ENCODE data around the gene AHI1.
"Not testable (repeated sequence)": the region's sequence is repeated elsewhere in the genome, so short reads cannot be mapped to it uniquely, and the experiment has no call there.

Gene AHI1

DNA sequence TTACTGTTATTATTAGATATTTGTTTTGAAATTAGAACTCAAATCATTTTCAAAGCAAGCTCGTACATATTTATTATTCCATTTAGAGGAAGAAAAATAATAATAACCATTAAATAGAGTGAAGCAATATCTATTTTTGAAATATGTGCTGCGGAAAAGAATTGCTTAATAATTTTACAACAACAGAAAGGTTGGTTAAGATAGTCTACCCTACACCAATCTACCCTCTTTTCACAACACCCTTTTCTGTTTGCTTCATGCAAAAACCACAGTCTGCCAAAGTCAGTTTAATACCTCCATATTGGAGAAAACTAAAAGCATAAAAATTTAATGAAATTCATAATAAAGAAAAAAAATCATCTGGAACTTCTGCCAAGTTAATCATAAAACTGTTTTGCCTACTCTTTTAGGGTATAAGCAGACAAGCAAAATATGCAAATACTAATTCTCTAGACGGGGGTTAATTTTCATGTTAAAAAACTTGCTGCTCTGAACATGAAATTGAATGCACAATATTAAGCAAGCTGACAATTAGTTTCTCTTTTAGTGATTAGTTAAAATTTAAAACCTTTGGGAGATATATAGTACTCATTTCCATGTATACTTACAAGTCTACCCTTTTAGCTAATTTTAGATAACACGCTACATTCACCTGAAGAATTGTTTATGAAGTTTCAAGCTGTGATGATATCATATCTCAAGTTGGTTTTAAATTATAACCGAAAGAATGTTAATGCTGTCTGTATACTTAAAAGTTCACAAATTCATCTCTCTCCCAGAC lies 100.2 kb downstream of the AHI1 start:
- no peak overlapping the region for H3K4me3 ChIP-seq (ENCODE audit: low read depth, low read length)

- no peak overlapping the region for H3K4me3 ChIP-seq (ENCODE audit: low read depth, low read length)
Observed at GRCh38 chr6:135395136-135395535, 102.4 kb downstream of the AHI1 start.

GRCh38 chr6:135393289-135393688 lies 104.3 kb downstream of the AHI1 start:
- H3K4me3 ChIP-seq (ENCODE audit: low read depth, low read length): no peak overlapping the region

- H3K4me3 ChIP-seq (ENCODE audit: low read depth, low read length): no peak overlapping the region
Observed at GRCh38 chr6:135390458-135390857, 107.1 kb downstream of the AHI1 start.

DNA sequence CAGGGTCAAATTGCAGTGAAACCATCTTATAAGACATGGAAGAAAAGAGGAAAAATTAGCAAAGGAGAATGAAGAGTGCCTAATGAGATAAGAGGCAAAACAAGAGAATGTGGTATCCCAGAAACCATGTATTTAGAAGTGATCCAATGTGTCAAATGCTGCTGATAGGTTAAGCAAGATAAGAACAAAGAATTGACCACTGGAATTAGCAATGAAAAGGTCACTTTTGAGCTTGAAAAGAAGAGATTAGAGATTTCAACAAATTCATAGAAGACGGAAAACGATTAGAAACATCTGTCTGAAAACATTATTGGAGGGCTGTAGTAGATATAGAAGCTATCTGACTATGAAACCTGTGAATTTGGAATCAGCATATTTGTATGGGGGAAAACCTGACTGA lies 112.2 kb downstream of the AHI1 start:
- no peak overlapping the region for H3K4me3 ChIP-seq (ENCODE audit: low read depth, low read length)

DNA sequence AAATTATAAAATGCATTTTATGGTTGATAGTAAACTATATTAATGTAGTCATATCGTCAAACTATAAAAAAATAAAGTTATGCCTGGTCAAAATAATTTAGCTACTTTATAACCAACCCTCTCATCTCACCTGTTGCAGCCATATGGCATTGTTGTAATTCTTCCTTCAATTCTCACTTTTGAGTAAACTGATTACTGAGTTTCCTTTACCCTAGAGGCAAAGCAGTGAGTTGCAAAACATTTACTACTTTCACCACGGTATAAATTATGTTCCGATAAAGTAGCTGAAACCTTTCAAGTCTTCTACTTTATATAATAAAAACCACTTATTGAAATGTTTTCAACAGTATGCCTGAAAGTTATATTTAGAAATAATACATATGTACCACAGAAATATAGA lies 113.8 kb downstream of the AHI1 start:
- H3K4me3 ChIP-seq (ENCODE audit: low read depth, low read length): no peak overlapping the region

DNA sequence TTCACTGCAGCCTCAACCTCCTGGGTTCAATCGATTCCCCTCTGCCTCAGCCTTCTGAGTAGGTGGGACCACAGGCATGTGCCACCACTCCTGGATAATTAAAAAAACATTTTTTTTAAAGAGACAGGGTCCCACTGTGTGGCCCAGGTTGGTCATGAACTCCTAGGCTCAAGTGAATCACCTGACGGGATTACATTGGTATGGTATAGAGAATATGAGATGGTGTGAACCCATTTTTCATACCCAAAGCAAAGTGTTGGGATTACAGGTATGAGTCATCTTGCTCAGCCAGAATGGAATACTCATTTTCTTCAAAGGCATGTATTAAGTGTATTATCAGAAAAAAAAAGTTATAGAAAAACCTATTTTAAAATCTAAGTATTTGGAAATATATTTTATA lies 114.2 kb downstream of the AHI1 start:
- no peak overlapping the region for H3K4me3 ChIP-seq (ENCODE audit: low read depth, low read length)

DNA sequence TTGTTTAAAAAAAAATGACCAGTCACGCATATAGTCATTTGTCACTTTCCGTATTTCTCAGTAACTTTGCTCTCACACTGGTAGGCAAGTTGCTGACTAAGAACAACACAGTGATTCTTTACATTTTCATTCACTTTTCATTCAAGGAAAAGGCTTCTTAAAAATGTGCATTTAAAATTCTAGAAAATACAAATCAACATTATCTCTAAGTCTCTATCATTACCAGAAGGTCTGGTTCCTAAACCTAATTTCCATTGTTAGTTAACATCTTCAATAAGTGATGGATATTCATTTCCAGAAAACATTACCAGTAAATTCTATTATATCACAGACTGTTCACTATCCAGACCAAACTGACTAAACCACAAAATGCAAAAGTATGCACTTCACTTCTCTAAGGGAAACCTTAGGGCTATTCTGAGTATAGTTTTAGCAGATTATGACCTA lies 115.3 kb downstream of the AHI1 start:
- no peak overlapping the region for H3K4me3 ChIP-seq (ENCODE audit: low read depth, low read length)

GRCh38 chr6:135380793-135381192 lies 116.7 kb downstream of the AHI1 start:
- no peak overlapping the region for H3K4me3 ChIP-seq (ENCODE audit: low read depth, low read length)

- no peak overlapping the region for H3K4me3 ChIP-seq (ENCODE audit: low read depth, low read length)
Observed at GRCh38 chr6:135379647-135380046, 117.9 kb downstream of the AHI1 start.

- H3K4me3 ChIP-seq (ENCODE audit: low read depth, low read length): no peak overlapping the region
Observed at GRCh38 chr6:135372758-135373157, 124.8 kb downstream of the AHI1 start.

DNA sequence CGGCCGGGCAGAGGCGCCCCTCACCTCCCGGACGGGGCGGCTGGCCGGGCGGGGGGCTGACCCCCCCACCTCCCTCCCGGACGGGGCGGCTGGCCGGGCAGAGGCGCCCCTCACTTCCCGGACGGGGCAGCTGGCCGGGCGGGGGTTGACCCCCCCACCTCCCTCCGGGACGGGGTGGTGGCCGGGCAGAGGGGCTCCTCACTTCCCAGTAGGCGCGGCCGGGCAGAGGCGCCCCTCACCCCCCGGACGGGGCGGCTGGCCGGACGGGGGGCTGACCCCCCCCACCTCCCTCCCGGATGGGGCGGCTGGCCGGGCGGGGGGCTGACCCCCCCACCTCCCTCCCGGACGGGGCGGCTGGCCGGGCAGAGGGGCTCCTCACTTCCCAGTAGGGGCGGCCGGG lies 133.9 kb downstream of the AHI1 start:
- H3K4me3 ChIP-seq (ENCODE audit: low read depth, low read length): not testable (repeated sequence)

GRCh38 chr6:135362124-135362523 lies 135.4 kb downstream of the AHI1 start:
- no peak overlapping the region for H3K4me3 ChIP-seq (ENCODE audit: low read depth, low read length)

DNA sequence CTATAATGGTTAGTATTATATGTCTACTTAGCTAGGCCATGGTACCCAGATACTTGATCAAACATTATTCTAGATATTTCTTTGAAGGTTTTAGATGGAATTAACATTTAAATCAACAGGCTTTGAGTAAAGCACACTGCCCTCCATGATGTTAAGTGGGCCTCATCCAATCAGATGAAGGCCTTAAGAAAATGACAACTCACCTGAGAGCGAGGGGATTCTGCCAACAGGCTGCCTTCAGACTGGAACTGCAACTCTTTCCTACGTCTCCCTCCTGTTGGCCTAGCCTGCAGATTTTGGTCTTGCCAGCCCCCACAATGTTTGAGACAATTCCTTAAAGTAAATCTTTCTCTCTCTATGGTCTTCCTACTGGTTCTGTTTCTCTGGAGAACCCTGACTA lies 137.3 kb downstream of the AHI1 start:
- no peak overlapping the region for H3K4me3 ChIP-seq (ENCODE audit: low read depth, low read length)

GRCh38 chr6:135358985-135359384 lies 138.6 kb downstream of the AHI1 start:
- H3K4me3 ChIP-seq (ENCODE audit: low read depth, low read length): no peak overlapping the region

DNA sequence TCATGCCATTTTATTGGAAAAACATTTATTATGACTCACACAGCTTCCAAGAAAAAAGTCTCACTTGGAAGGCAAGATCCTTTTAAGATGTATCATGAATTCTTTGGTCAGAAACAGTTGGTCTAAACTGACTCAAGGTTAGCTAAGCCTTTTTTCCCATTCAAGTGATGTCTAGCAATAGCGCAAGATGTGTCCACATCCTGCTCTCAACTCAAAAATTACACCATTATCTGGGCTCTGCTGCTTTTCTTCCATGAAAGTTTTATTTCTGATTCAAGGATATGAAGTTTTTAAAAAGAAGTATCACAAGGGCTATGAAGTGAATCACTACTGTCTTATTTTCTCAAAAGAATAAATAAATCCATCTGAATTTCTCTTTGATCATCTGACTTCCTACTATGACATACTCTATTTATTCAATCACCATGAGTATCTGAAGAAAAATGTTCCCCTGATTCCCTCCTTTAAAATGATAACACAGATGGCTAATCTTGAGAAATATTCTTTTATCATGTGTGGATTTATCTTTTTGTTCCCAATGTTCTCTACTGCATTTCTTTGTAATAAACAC lies 139.2 kb downstream of the AHI1 start:
- no peak overlapping the region for H3K4me3 ChIP-seq (ENCODE audit: low read depth, low read length)

DNA sequence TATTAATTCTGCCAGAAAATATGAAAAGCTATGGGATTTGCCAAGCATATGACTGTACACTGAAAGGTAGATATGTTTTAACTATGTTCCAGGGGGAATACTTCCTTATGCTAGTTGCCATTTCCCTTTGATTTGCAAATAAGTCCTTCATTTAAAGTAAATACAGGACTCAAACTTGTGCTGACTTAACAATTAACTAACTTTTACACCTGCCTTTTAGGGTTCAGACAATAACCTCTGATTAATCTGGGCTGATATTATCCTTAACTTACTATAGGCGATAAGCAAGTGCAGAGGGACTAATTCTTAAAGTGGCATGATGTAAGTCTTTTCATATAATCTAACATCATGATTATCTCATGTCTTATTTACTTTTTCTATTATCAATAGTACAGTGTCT lies 143.1 kb downstream of the AHI1 start:
- H3K4me3 ChIP-seq (ENCODE audit: low read depth, low read length): no peak overlapping the region

GRCh38 chr6:135353113-135353512 lies 144.4 kb downstream of the AHI1 start:
- H3K4me3 ChIP-seq (ENCODE audit: low read depth, low read length): no peak overlapping the region

DNA sequence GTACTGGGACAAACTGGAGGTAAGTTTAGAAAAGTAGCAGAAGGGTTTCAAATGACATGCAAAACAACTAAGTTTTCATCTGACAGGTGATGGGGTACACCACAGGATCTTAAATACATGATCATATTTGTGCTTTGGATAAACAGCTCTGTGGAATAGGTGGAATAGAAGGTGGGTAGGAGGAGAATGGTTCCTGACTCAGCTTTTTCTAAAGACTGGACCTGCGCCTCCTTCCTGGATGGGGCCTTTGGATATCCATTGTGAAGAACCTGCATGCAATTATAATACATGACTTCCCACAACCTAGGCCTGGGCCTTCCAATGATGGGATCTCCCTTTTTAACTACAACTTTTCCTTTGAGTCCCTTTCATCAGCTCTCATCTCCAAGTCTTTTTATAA lies 145.9 kb downstream of the AHI1 start:
- no peak overlapping the region for H3K4me3 ChIP-seq (ENCODE audit: low read depth, low read length)

DNA sequence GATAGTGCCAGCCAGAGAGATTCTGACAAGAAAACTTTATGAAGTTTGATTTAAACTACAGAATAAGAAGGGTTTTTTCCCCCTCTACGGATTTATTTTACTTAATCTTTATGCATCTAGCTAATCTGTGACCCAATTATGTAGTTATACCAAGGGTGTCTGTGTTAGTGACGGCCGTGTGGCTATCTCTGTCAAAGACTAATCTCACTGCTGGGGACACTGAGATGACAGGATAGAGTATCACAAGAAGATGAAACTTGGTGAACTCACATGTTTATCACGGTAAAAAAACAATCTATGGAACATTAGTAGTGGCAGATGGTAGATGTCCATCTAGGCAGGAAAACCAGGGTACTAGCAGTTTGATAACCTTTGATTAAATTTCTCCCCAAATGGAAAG lies 149.7 kb downstream of the AHI1 start:
- no peak overlapping the region for H3K4me3 ChIP-seq (ENCODE audit: low read depth, low read length)

- no peak overlapping the region for H3K4me3 ChIP-seq (ENCODE audit: low read depth, low read length)
Observed at GRCh38 chr6:135346747-135347146, 150.8 kb downstream of the AHI1 start.

- H3K4me3 ChIP-seq (ENCODE audit: low read depth, low read length): no peak overlapping the region
Observed at GRCh38 chr6:135344526-135344925, 153.0 kb downstream of the AHI1 start.

DNA sequence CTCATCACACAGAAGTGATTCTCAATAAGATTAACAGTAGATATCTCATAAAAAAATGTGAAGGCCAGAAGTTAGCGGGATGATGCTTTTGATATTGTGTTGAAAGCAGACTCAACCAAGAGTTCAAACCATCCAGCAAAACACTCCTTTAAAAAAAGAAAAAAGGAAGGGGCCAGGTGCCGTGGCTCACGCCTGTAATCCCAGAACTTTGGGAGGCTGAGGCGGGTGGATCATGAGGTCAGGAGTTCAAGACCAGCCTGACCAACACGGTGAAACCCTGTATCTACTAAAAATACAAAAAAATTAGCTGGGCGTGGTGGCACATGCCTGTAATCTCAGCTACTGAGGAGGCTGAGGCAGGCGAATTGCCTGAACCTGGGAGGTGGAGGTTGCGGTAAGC lies 157.6 kb downstream of the AHI1 start:
- H3K4me3 ChIP-seq (ENCODE audit: low read depth, low read length): not testable (repeated sequence)

Measured in iPS-11a (cell line).